IMR-90 (cell line): Measurements from ENCODE around the gene CWH43. TPM values are rescaled to one million over a fixed set of nuclear protein-coding genes. Genes with fewer than 3 reads are reported as not detected.

ENCODE experiments used
- ATAC-seq: fragments of 200-7000 bp; cut with Tn5 transposase; 2 replicates; pipeline ENCODE4 v1.9.1; 2020; ENCODE audit warnings: low read depth, mild to moderate bottlenecking, moderate library complexity
- BruUV-seq: library from RNA; stranded (reverse); fragments of 400-500 nt; replicated peaks from 2 replicates; lab custom pipeline; 2021; lab: Mats Ljungman, UMichigan
- CTCF ChIA-PET: fragments of 300-600 bp; formaldehyde crosslinking; extraction: SDS; loops from one replicate; lab custom pipeline; 2021; ENCODE audit warnings: antibody characterized with exemption; lab: Yijun Ruan, JAX
- POLR2A ChIA-PET: fragments of 300-600 bp; sonication (Branson Sonifier 250); formaldehyde crosslinking; loops from one replicate; lab custom pipeline; 2022; ENCODE audit warnings: antibody characterized with exemption; ENCODE audit not compliant: unreplicated experiment; lab: Charles Lee
- DNase-seq: peaks from one replicate; pipeline ENCODE4 v3.0.0; 2013
- H2AFZ ChIP-seq: replicated peaks from 2 replicates; pipeline ENCODE3; 2013; ENCODE audit warnings: low read length, mild to moderate bottlenecking; ENCODE audit not compliant: poor library complexity
- H2AK5ac ChIP-seq: 2 replicates; pipeline ENCODE4 v1.6.1; 2013; ENCODE audit warnings: low read depth, low read length, inconsistent platforms
- H2AK9ac ChIP-seq: replicated peaks from 2 replicates; pipeline ENCODE3; 2013; ENCODE audit warnings: mild to moderate bottlenecking, low read depth, low read length, moderate library complexity; ENCODE audit not compliant: poor library complexity
- H2BK120ac ChIP-seq: 2 replicates; pipeline ENCODE4 v1.6.1; 2013; ENCODE audit warnings: low read depth, low read length, inconsistent platforms
- H2BK15ac ChIP-seq: 3 replicates; pipeline ENCODE4 v1.6.1; 2013; ENCODE audit warnings: low read depth, low read length, inconsistent platforms
- H2BK20ac ChIP-seq: 2 replicates; pipeline ENCODE4 v1.6.1; 2013; ENCODE audit warnings: low read depth, mild to moderate bottlenecking, inconsistent platforms, low read length, moderate library complexity
- H2BK5ac ChIP-seq: 2 replicates; pipeline ENCODE4 v1.6.1; 2013; ENCODE audit warnings: mild to moderate bottlenecking, low read depth, low read length, inconsistent platforms; ENCODE audit not compliant: poor library complexity, severe bottlenecking
- H3K14ac ChIP-seq: replicated peaks from 2 replicates; pipeline ENCODE4 v1.6.1; 2013; ENCODE audit warnings: low read depth, low read length, inconsistent platforms
- H3K18ac ChIP-seq: 2 replicates; pipeline ENCODE4 v1.6.1; 2013; ENCODE audit warnings: low read depth, low read length, control low read depth
- H3K23ac ChIP-seq: 2 replicates; pipeline ENCODE4 v1.6.1; 2013; ENCODE audit warnings: low read depth, low read length, inconsistent platforms
- H3K27ac ChIP-seq: 2 replicates; pipeline ENCODE4 v1.5.1; 2013; ENCODE audit warnings: mild to moderate bottlenecking, control low read depth, low read length; ENCODE audit not compliant: insufficient read depth
- H3K27me3 ChIP-seq: 2 replicates; pipeline ENCODE4 v1.6.1; 2013; ENCODE audit warnings: low read length; ENCODE audit not compliant: control insufficient read depth, insufficient read depth
- H3K36me3 ChIP-seq: 2 replicates; pipeline ENCODE4 v1.6.1; 2013; ENCODE audit warnings: low read length, mixed read lengths; ENCODE audit not compliant: control insufficient read depth, insufficient read depth
- H3K4ac ChIP-seq: 2 replicates; pipeline ENCODE4 v1.6.1; 2013; ENCODE audit warnings: low read depth, low read length, inconsistent platforms
- H3K4me1 ChIP-seq: 2 replicates; pipeline ENCODE4 v1.6.1; 2013; ENCODE audit warnings: low read length, mixed read lengths; ENCODE audit not compliant: control insufficient read depth, insufficient read depth
- H3K4me2 ChIP-seq: 2 replicates; pipeline ENCODE4 v1.6.1; 2013; ENCODE audit warnings: low read depth, mild to moderate bottlenecking, control low read depth, low read length, moderate library complexity
- H3K4me3 ChIP-seq: 2 replicates; pipeline ENCODE4 v1.5.1; 2013; ENCODE audit warnings: low read depth, mild to moderate bottlenecking, control low read depth, low read length, moderate library complexity; ENCODE audit not compliant: insufficient read depth
- H3K56ac ChIP-seq: 2 replicates; pipeline ENCODE4 v1.6.1; 2013; ENCODE audit warnings: low read length, inconsistent platforms; ENCODE audit not compliant: insufficient read depth; ENCODE audit errors: extremely low read depth
- H3K79me1 ChIP-seq, 2 experiments: 2 replicates each; pipeline ENCODE4 v1.6.1; 2013; ENCODE audit warnings: low read length in 2 of 2, inconsistent platforms in 1 of 2, low read depth in 1 of 2
- H3K9ac ChIP-seq: 2 replicates; pipeline ENCODE4 v1.6.1; 2013; ENCODE audit warnings: low read depth, low read length, control low read depth
- H3K9me1 ChIP-seq: 2 replicates; pipeline ENCODE4 v1.6.1; 2013; ENCODE audit warnings: low read length, inconsistent platforms; ENCODE audit not compliant: insufficient read depth
- H3K9me3 ChIP-seq: 2 replicates; pipeline ENCODE4 v1.6.1; 2013; ENCODE audit warnings: low read length; ENCODE audit not compliant: control insufficient read depth, insufficient read depth
- H4K20me1 ChIP-seq: 2 replicates; pipeline ENCODE4 v1.6.1; 2013; ENCODE audit warnings: low read length, inconsistent platforms; ENCODE audit not compliant: insufficient read depth
- H4K5ac ChIP-seq: 2 replicates; pipeline ENCODE4 v1.6.1; 2013; ENCODE audit warnings: mild to moderate bottlenecking, low read depth, low read length, control low read depth
- H4K8ac ChIP-seq, 2 experiments: 2 replicates each; pipeline ENCODE4 v1.6.1; 2013; ENCODE audit warnings: low read depth in 2 of 2, low read length in 2 of 2, control low read depth in 1 of 2, inconsistent platforms in 1 of 2
- H4K91ac ChIP-seq: 2 replicates; pipeline ENCODE4 v1.6.1; 2013; ENCODE audit warnings: low read depth, low read length, inconsistent platforms; ENCODE audit not compliant: insufficient read depth
- CTCF ChIP-seq: conservative IDR thresholded peaks from 2 replicates; pipeline ENCODE4 v1.5.1; 2012; ENCODE audit warnings: mild to moderate bottlenecking, low read depth, low read length, improper control_type of control experiment
- RFX5 ChIP-seq: IDR thresholded peaks from 2 replicates; pipeline ENCODE4 v1.8.0; 2012; ENCODE audit warnings: low read depth, mild to moderate bottlenecking, low read length, moderate library complexity
- WGBS, 2 experiments: methylation state at CpG; one replicate each; pipeline versions ENCODE4 v1.1.5 to v1.1.7; 2013; ENCODE audit warnings: missing lambda C conversion rate in 2 of 2; ENCODE audit not compliant: insufficient read length in 1 of 2; ENCODE audit errors: extremely low coverage in 2 of 2; 5-methylcytosine and 5-hydroxymethylcytosine counted together
- dilution Hi-C: fragments of 300-500 bp; cut with HindIII; formaldehyde crosslinking; loops from one replicate; pipeline ENCODE4 v1.14.3; 2018; ENCODE audit warnings: low sequenced_read_pairs; ENCODE audit not compliant: unreplicated experiment
- in situ Hi-C: fragments of 300-500 bp; cut with MboI; formaldehyde crosslinking; loops from 3 replicates; pipeline ENCODE4 v1.14.3; 2019; ENCODE audit warnings: low sequenced_read_pairs, inconsistent platforms, mixed read lengths
- intact Hi-C: fragments of 100-400 bp; cut with micrococcal nuclease; formaldehyde crosslinking; loops from 2 replicates; pipeline ENCODE4 v1.10.0; 2022
- polyA plus RNA-seq, 3 experiments: library from polyadenylated mRNA; depleted of rRNA; stranded (reverse); fragments of >200 nt; gene quantifications; 2 replicates each; pipeline ENCODE4 v1.2.3, GENCODE V29; 2012; ENCODE audit warnings: low replicate concordance in 1 of 3
- total RNA-seq: library from RNA; depleted of rRNA; stranded (reverse); fragments of >200 nt; gene quantifications from 2 replicates; pipeline ENCODE4 v1.2.3, GENCODE V29; 2012

CWH43 gene
- total and polyA plus RNA-seq, 2 of the 4 experiments (the other 2 are of a cell fraction) = not detected

- Histone ChIP-seq H4K8ac (no peak overlapping the region), H3K9ac (no peak overlapping the region), H3K14ac (no peak overlapping the region), H3K36me3 (no peaks in the 10 kb centered on the region), H2AFZ (no peak overlapping the region), H3K23ac (no peak overlapping the region), H3K27me3 (no peaks in the 10 kb centered on the region), H4K5ac (no peak overlapping the region), H3K4me2 (no peak overlapping the region), H2BK15ac (no peak overlapping the region), H3K79me1 (no peaks in the 10 kb centered on the region), H3K4me1 (no peaks in the 10 kb centered on the region), H4K20me1 (no peaks in the 10 kb centered on the region), H3K56ac (no peak overlapping the region), H3K4ac (no peak overlapping the region), H3K4me3 (no peak overlapping the region), H3K18ac (no peak overlapping the region), H3K27ac (no peak overlapping the region), H2BK120ac (no peak overlapping the region), H3K9me3 (no peaks in the 10 kb centered on the region), H2BK5ac (no peak overlapping the region), H4K91ac (no peak overlapping the region), H2AK9ac (no peak overlapping the region), H2AK5ac (no peak overlapping the region), H2BK20ac (no peak overlapping the region), H3K9me1 (no peaks in the 10 kb centered on the region)
- TF ChIP-seq RFX5 (no peak), CTCF (no peak)
- in situ Hi-C loops (no loop called here), intact Hi-C loops (no loop called here), dilution Hi-C loops (no loop called here)
- ATAC-seq (no peak), DNase-seq (no peak)
- CTCF ChIA-PET = no interaction called here
- no TSS peak for BruUV-seq
- POLR2A ChIA-PET = no interaction called here
- no CpG with 5 or more reads among the region's 2 CpGs for WGBS, 2 experiments
Measured at GRCh38 chr4:49018718-49019295, 32.7 kb downstream of the CWH43 start.
